ENCODE results near the gene TENT4A.

The TENT4A gene

DNA sequence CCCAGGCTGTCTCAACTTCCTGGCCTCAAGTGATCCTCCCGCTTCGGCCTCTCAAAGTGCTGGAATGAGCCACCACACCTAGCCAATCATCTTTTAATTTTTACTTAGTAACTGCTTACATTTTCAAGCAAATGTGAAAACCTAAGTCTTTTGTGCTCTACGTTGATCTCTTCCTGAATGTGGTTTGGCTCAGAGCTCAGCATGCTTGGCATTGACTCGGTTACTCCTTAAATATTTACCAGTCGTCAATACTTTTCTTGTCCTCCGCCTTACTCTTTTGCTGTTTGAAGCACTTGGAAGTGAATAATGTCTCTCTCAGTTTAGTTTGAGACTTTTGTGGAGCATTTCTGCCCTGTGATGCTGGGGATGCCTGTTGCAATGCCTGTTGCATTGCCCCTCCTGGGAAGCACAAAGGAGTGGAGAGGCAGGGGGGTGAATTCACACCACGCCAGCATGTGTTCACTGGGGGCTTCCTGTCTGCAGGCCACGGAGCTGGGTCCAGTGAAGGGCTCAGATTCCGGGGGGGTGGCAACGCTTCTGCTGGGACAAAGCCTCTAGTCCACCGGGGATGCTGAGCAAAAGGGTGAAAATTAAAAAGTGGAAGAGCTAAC is 13.1 kb upstream of the TENT4A start:
- peak; percentile 57 for DNase-seq (ENCODE audit: low read depth, low spot score)

DNA sequence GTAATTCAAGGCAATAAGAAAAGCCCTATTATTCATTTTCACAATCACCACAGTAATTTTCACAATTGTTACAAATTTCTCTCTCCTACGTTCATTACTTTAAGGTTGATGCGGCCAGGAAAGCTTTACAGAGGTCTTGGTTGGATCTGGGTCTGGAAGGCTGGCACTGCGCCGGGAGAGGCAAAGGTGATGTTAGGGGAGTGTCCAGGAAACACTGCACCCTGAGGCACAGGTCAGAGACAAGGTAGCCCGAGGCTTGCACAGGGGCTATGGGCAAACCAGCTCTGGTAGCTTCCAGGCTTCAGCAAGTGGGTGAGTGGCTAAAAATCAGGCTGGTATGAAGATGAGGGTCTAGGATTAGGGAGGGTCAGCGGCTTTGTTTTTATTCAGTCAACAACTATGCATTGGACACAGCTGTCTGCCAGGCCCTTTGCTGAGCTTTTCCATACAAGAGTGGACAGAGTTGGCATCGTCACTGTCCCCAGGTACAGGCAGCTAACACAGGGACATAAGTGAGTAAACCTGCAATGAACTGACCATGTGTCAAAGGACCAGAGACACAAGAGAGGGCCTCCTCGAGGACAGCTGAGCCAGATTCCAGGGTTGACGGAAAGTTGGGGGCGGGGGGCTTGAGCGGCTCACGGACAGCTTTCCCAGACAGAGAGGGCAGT is 12.4 kb upstream of the TENT4A start:
- no peak for DNase-seq (ENCODE audit: low read depth, low spot score)

DNA sequence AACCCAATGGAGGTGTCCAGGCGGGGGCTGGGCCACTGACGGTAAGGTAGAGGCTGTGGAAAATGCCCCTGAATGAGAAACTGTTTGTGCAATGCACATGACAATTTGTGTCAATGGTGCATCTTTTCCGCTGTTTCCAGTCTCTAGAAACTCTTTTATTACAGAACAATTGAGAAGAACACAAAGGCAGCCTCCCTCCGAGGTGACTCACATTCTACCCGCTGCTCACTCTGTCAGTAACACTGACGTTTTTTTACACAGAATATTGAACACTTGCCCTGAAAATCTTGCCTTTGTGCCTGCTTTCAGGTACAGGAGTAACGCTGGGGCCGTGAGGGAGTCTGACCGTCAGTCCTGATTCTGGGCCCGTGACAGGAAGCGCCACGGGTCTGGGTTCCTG is 11.7 kb upstream of the TENT4A start:
- DNase-seq (ENCODE audit: low read depth, low spot score) = peak; percentile 49

DNA sequence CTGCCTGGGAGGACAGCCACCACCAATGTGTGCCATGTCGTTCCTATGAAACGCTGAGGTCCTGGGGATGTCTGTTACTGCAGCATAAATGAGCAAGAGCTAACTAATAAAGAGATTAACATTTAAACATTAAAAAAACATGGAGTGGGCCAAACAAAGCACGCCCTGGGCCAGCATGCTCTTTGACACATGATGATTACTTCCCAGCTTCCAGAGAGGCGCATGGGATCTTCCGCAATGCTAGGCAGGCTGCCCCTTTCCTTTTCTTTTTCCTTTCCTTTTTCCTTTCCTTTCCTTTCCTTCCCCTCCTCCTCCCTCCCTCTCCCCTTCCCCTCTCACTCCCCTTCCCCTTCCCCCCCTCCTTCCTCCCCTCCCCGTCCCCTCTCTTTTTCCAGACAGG is 10.6 kb upstream of the TENT4A start:
- DNase-seq (ENCODE audit: low read depth, low spot score) = no peak

DNA sequence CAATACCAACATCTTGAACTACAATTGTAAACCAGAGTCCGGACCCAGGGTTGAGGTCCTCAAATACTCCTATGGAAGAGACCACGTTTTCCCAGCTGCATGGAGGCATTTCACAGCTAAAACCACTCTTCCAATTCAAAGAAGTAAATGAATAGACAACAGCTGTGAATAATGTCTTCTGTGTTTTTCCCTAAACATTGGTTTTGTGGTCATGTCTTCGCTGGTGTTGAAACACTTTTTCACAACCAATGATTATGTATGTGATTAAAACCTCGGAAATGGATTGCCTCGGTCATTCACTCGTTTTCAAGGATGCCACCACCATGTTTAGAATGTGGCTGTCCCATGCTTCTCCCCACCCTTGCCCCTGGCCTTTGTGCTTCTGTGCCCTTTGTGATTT is 9.4 kb upstream of the TENT4A start:
- DNase-seq (ENCODE audit: low read depth, low spot score) = peak; percentile 36

DNA sequence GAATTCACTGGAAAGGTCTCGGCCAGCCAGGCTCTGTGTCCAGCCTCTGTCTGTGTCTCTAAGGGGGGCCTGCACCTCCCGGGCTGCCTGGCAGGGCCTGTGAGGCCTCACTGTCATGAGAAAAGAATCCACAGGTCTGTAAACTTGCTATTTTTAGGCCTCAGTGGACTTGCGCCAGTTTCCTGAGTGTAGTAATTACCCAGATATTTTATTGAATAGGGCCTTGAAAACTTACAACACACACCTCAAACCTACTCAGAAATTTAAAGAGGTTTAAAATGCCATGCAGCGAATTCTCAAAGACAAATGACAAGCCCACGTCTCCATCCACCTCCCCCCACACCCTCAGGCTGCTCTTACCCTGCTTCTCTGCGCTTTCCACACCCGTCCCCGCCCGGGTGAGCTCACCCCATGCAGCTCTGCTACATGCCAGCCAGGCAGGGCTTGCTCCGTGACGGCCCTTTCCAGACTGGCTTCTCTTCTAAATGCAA is 8.8 kb upstream of the TENT4A start:
- peak; percentile 91 for DNase-seq (ENCODE audit: low read depth, low spot score)

DNA sequence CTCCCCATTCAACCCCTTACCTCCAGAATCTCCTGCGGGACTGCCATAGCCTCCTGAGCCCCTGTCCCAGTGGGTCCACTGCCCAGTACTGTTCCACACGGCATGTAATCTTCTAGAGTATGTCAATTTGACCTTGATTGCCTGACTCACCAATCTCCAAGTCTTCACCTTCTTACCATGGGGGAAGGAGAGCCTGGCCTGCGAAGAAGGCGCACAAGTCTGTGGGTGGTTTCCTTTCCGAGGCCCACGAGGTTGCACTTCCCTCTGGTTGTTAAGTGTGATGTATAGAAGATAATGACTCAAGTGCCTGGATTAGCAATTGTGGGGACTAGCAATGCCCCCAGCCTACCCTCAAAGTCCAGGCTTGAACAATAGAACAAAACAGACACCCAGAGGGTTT is 8.1 kb upstream of the TENT4A start:
- no peak for DNase-seq (ENCODE audit: low read depth, low spot score)

DNA sequence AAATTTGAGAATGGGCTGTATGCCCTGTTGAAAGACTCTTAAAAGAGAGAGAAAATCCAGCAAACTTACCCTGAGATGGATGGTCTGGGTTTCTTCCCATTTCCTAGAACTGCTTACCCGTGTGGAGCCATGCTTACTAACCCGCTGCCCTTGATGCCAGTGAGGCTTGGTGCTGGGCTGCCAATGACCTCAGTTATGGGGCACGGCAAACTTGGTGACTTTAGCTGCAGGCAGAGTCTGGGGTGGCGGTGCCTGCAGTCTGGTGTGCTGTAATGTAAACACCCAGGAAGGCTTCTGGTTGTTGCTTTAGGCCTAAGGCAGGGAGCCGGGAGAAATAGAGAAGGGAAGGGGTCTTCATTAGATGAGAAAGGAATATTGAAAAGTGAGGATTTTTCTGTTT is 7.3 kb upstream of the TENT4A start:
- DNase-seq (ENCODE audit: low read depth, low spot score) = no peak

DNA sequence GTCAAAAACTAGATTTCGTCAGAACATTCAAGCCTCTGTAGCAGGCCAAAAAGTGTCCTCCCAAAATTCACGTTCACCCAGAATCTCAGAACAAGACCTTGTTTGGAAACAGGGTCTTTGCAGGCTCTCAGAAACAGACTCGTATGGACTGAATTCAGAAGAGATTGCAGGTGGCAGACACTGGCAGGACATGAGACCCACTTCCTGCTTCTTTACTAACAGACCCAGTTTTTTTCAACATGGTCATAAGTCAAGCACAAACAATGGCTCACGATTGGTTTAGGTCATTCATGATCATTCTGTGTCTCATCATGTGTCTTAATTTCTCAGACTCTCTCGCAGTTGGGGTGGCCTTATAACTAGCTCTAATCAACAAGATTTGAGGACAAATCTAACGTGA is 5.4 kb upstream of the TENT4A start:
- DNase-seq (ENCODE audit: low read depth, low spot score) = no peak

DNA sequence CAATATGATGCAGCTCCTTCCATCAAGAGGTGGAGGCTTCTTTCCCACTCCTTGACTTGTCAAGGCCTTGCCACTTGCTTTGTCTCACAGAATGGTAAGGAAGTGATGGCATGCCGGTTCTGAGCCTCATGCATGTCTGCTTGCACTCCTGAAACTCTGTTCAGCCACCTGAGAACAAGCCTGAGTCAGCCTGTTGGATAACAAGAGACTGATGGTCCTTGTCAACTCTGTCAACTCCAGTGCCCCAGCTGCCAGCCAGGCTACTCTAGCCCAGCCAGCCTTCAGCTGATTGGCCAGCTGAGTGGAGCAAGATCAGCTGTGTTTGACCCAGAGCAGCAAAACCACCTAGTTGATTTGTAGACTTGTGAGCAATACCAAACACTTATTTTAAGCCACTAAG is 4.4 kb upstream of the TENT4A start:
- DNase-seq (ENCODE audit: low read depth, low spot score) = no peak

DNA sequence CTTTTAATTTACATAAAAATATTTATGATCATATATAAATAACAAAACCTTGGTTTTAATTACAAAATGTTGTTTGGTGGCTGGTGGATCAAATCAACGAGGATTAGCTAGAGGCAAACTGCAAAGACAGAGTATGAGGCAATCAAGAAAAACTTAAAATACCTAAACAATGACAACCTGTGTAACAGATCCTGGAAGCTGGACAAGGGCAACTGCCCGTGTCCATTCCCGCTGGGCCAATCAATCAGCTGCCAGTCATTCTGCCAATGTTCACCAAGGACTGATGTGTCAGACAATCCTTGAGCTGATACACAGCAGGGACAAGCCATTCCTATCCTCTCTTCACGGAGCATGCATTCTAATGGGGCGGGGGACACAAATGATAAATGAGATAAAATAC is 3.2 kb upstream of the TENT4A start:
- no peak for DNase-seq (ENCODE audit: low read depth, low spot score)

DNA sequence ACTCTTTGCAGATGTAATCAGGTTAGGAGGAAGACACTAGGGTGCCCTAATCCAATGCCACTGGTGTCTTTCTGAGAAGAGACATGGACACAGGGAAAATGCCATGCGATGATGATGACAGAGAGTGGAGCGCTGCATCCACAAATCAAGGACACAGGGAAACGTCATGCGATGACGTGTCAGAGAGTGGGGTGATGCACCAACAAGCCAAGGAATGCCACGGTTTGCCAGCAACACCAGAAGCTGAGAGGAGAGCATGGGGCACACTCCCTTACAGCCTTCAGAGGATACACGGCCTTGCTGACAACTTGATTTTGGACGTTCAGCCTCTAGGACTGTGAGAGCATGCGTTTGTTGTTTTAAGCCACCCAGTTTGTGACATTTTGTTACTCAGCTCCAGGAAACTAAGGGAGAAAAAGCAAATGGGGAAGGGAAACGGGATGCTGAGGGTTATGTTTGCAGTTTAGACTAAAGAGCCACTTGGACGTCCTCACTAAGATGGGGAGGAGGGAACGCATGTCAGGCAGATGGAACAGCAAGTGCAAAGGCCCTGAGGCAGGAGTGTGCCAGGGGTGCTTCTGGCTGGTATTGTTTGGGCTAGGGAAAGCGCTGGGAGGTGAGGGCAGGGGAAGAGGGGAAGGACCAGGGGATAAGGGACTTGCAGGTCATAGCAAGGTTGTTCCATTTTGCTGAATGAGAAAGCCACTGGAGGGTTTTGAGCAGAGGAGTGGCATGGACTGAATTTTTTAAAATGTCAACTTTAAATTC is 2.5 kb upstream of the TENT4A start:
- DNase-seq (ENCODE audit: low read depth, low spot score) = no peak

DNA sequence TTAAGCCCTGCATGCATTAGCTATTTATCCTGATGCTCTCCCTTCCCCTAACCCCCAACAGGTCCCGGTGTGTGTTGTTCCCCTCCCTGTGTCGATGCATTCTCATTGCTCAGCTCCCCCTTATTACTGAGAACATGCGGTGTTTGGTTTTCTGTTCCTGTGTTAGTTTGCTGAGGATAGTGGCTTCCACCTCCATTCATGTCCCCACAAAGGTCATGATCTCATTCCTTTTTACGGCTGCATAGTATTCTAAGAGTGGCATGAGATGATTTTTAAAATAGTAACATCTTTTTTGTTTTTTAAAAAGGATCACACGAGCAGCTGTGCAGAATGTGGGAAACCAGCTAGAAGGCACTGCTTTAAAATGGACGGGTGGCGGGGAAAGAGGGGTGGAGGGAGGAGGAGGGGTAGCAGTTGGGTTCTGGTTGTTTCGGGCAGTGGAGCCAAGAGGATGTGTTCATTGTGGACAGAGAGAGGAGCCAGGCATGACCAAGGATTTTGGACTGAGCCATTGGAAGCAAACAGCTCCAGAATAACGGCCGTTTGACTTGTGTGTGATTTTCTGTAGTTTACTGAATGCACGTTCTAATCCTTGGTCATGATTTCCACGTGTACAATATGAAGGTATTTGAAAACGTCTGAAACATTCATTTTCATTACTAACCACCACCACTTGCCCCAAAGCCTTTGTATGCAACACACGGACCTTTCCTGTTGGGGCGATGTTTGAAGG is 1.7 kb upstream of the TENT4A start:
- no peak for DNase-seq (ENCODE audit: low read depth, low spot score)

DNA sequence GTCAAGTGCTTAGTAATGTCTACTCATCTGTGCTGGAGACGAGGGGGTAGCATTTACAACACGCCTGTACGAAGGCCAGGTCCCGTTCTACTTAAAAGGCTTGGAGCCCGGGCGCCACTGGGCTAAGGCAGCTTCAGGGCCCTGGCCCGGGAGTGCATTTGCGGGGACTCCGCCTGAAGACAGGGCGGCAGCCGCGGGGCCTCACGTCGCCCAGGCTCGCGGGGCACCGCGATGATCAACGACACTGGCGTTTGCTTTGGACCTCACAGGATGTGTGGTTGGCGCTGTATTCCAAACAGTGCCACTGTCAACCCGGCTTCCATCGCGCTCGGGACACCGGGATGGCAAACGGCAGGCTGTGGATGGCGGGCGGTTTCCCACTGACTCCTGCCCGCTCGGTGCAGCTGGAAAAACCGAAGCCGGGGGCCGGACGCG is 1.1 kb upstream of the TENT4A start:
- peak; percentile 72 for DNase-seq (ENCODE audit: low read depth, low spot score)

DNA sequence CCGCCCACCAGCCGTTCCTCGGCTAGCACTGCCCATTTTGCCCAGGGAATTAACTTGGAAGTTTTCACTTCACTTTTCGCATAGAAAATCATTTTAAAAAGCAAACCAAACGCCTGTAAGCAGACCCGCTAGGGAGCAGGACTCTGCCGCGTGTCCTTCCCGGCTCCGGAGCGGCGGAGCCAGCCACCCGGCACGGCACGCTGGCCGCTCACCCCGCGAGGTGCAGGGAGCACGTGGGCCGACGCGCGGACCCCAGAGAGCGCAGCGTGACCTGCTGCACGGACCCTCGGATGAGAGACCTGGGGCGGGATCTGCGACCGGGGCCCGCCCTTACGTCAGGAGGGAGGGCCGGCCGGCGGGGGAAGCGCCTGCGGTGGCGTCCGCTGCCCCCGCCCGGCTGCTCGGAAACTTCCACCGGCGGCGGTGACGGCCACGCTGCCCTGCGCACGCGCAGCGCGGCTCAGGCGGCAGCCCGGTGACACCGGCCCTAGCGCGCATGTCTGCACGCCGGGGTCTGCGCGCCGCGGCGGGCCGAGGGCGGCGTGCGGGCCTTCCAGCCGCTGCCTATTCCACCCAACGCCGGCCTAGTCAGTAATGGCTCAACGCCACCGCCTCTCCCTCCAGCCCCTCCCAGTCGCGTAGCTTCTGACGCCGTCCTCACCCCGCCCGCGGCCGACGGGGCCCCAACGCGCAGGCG is 507 bp upstream of the TENT4A start:
- DNase-seq (ENCODE audit: low read depth, low spot score) = peak; percentile 99

DNA sequence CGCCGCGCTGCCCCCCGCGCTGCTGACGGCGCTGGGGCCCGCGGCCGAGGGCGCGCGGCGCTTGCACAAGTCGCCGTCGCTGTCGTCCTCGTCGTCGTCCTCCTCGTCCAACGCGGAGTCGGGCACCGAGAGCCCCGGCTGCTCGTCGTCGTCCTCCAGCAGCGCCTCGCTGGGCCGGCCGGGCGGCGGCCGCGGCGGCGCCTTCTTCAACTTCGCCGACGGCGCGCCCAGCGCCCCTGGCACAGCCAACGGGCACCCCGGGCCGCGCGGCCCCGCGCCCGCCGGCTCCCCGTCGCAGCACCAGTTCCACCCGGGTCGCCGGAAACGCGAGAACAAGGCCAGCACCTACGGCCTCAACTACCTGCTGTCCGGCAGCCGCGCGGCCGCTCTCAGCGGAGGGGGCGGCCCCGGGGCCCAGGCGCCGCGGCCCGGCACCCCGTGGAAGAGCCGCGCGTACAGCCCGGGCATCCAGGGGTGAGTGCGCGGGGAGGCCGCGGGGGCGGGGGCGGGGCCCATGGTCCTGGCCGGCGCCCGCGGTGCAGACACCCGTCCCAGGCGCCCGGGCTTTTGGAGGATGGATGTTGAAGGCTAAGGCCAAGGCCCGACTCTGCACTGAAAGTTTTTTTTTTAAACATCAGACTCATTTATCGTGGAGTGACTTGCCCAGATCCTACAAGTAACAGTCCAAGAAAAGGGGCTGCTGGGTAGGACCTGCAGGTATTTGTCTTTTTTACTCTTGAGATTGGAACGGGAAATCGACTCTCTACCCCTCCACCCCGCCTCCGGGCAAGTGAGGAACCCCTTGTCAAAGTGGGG is 1.2 kb downstream of the TENT4A start:
- DNase-seq (ENCODE audit: low read depth, low spot score) = peak; percentile 58

DNA sequence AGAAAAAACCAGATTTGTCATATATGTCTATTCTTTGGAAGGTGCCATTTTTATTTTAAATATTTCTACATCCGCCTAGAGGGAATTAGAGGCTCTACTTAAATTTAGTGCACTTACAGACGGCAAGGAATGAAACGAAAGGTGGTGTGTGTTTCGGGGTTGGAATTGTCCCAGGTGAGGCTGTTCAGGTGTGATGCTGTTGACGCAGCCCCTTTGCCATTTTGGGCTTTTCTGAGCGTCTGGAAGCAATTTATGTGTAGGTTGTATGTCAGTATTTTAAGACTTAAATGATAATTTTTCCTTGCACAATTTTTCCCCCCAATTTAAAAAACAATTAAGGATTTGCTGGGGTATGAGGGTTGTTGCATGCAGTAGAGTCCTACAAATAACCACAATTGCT is 2.0 kb downstream of the TENT4A start:
- no peak for DNase-seq (ENCODE audit: low read depth, low spot score)

DNA sequence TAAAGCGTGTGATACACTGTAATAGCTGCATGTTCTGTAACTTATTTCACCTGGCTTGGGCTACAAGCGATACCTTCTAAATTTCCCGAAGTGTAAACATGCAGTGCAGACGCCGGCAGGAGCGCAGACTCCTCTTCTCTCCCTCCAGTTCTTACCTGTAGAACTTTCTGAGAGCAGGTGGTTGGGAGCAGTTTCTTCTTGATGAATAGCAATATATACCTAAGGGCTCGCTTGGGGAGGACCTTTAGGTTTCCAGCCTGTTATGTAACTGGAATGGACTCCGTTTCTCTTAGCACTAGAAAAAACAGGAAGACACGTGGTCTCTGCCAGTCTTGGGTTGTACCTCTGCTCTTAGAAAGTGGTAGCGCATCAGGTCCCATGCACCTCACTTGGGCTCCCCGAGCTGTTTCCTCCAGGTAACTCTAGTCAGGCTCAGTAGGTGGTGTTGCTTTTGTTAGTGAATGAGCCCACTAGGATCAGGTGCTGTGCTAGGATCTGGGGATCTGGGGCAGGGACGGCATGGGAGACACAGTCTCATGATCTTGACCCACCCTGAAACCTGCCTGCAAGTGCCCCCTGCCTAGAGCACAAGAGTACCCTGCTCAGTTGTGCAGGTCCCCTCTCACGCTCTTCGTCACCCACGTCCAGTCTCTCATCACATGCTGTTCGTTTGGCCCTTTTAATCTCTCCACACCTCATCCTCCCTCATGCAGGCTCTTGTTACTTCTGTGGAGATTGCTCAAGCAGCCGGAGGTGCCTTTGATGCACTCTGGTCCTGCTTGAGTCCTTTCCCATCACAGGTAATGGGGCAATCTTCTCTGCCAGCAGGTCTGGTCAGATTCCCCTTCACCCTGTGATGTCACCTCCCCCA is 2.8 kb downstream of the TENT4A start:
- DNase-seq (ENCODE audit: low read depth, low spot score) = no peak

DNA sequence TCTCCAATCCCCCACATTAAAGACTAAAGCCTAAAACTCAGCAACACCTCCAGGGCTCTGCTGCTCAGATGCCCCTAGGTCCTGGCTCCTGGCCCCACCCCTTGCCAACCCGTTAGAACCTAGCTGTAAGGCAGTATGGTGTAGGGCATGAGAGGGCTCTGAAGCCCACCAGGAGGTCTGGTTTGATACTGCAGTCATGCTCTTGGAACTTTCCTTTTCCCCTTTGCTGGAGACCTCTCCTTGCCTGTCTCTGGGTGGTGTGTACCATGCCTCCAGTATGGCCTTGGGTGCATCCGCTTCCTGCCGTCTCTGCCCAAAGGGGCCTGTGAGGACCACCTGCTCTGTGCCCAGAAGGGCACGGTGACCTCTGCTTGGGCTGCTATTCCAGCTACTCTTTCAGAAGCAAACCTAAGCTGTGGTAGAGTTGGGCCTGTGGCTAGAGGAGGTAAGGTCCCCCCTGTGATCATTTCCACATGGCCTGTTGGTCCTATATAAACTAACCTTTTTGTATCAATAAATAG is 3.5 kb downstream of the TENT4A start:
- DNase-seq (ENCODE audit: low read depth, low spot score) = no peak

Measured in astrocyte of the hippocampus (primary cell).